Liver (tissue), 9 donors: ENCODE results near the gene BRIP1. TPM values are rescaled to one million over a fixed set of nuclear protein-coding genes. Genes with fewer than 3 reads are reported as not detected.

Experiments used
- DNase-seq: peaks from one replicate; pipeline ENCODE4 v3.0.0-alpha.2; 2017; ENCODE audit warnings: low spot score
- H3K27ac ChIP-seq, 2 donors: one replicate each; pipeline ENCODE4 v1.7.0; 2013; ENCODE audit warnings: inconsistent platforms in 2 of 2, low read length in 2 of 2, control low read depth in 1 of 2, low read depth in 1 of 2, mild to moderate bottlenecking in 1 of 2
- H3K27me3 ChIP-seq, 4 donors: one replicate each; pipeline versions ENCODE4 v1.6.1 to v1.7.0; 2013; ENCODE audit warnings: low read length in 3 of 4, inconsistent platforms in 1 of 4, mild to moderate bottlenecking in 1 of 4, moderate library complexity in 1 of 4; ENCODE audit not compliant: control insufficient read depth in 4 of 4, insufficient read depth in 4 of 4
- H3K36me3 ChIP-seq, 4 donors: one replicate each; pipeline versions ENCODE4 v1.6.1 to v1.7.0; 2013; ENCODE audit warnings: low read length in 3 of 4, mild to moderate bottlenecking in 3 of 4, low read depth in 1 of 4, moderate library complexity in 1 of 4; ENCODE audit not compliant: control insufficient read depth in 4 of 4, insufficient read depth in 3 of 4
- H3K4me1 ChIP-seq, 4 donors: one replicate each; pipeline versions ENCODE4 v1.6.1 to v1.7.0; 2013; ENCODE audit warnings: low read length in 3 of 4, mild to moderate bottlenecking in 3 of 4, moderate library complexity in 1 of 4; ENCODE audit not compliant: control insufficient read depth in 4 of 4, insufficient read depth in 4 of 4
- H3K4me3 ChIP-seq, 3 donors: one replicate each; pipeline versions ENCODE4 v1.6.1 to v1.7.0; 2013; ENCODE audit warnings: low read length in 3 of 3, control low read depth in 1 of 3, low read depth in 1 of 3, mild to moderate bottlenecking in 1 of 3
- H3K9ac ChIP-seq, 2 donors: one replicate each; pipeline ENCODE4 v1.7.0; 2013; ENCODE audit warnings: low read length in 2 of 2, mild to moderate bottlenecking in 2 of 2, moderate library complexity in 2 of 2, control low read depth in 1 of 2, low read depth in 1 of 2
- H3K9me3 ChIP-seq, 4 donors: one replicate each; pipeline versions ENCODE4 v1.6.1 to v1.7.0; 2013; ENCODE audit warnings: low read length in 3 of 4; ENCODE audit not compliant: control insufficient read depth in 4 of 4
- ATF3 ChIP-seq: IDR thresholded peaks from 2 replicates; pipeline ENCODE4 v1.6.1; 2016; ENCODE audit warnings: antibody characterized with exemption
- CTCF ChIP-seq: fragments of 150-350 bp; IDR thresholded peaks from 2 replicates; pipeline ENCODE4 v1.5.1; 2017; ENCODE audit warnings: improper control_type of control experiment, low read depth, low read length; ENCODE audit not compliant: missing input control
- EGR1 ChIP-seq, 2 donors: IDR thresholded peaks; 2 replicates each; pipeline ENCODE4 v1.6.1; 2016 to 2018; ENCODE audit warnings: antibody characterized with exemption in 2 of 2, low read depth in 2 of 2
- FOXA1 ChIP-seq: IDR thresholded peaks from 2 replicates; pipeline ENCODE4 v1.6.1; 2016; ENCODE audit warnings: antibody characterized with exemption
- GABPA ChIP-seq, 2 donors: IDR thresholded peaks in 1 of 2; conservative IDR thresholded peaks in 1 of 2; 2 replicates each; pipeline ENCODE4 v1.6.1; 2016; ENCODE audit warnings: antibody characterized with exemption in 2 of 2, mild to moderate bottlenecking in 1 of 2, moderate library complexity in 1 of 2
- HNF4A ChIP-seq, 2 donors: conservative IDR thresholded peaks; 2 replicates each; pipeline ENCODE4 v1.6.1; 2016; ENCODE audit warnings: antibody characterized with exemption in 2 of 2, mild to moderate bottlenecking in 2 of 2
- HNF4G ChIP-seq: IDR thresholded peaks from 2 replicates; pipeline ENCODE4 v1.6.1; 2016; ENCODE audit warnings: antibody characterized with exemption
- JUND ChIP-seq, 2 donors: IDR thresholded peaks; 2 replicates each; pipeline ENCODE4 v1.6.1; 2016; ENCODE audit warnings: antibody characterized with exemption in 2 of 2
- MAX ChIP-seq: IDR thresholded peaks from 2 replicates; pipeline ENCODE4 v1.6.1; 2016; ENCODE audit warnings: antibody characterized with exemption
- NR2F2 ChIP-seq: IDR thresholded peaks from 2 replicates; pipeline ENCODE4 v1.6.1; 2016; ENCODE audit warnings: antibody characterized with exemption
- RAD21 ChIP-seq, 2 donors: IDR thresholded peaks; 2 replicates each; pipeline ENCODE4 v1.6.1; 2016; ENCODE audit warnings: antibody characterized with exemption in 2 of 2, mild to moderate bottlenecking in 2 of 2
- SP1 ChIP-seq: IDR thresholded peaks from 2 replicates; pipeline ENCODE4 v1.6.1; 2018; ENCODE audit warnings: antibody characterized with exemption, mild to moderate bottlenecking
- TAF1 ChIP-seq: conservative IDR thresholded peaks from 2 replicates; pipeline ENCODE4 v1.6.1; 2016; ENCODE audit warnings: antibody characterized with exemption, mild to moderate bottlenecking
- YY1 ChIP-seq: IDR thresholded peaks from 2 replicates; pipeline ENCODE4 v1.6.1; 2016; ENCODE audit warnings: antibody characterized with exemption, mild to moderate bottlenecking
- ZBTB33 ChIP-seq: IDR thresholded peaks from 2 replicates; pipeline ENCODE4 v1.6.1; 2016; ENCODE audit warnings: antibody characterized with exemption
- WGBS: extraction: QIAGEN DNeasy Blood & Tissue Kit; methylation state at CpG from one replicate; pipeline ENCODE4 v1.1.7; 2013; 5-methylcytosine and 5-hydroxymethylcytosine counted together
- polyA plus RNA-seq, 2 donors: library from polyadenylated mRNA; stranded (reverse) in 1 of 2; unstranded in 1 of 2; fragments of 200-250 nt in 1 of 2; fragments of >200 nt in 1 of 2; fragmentation: Nextera tagmentation in 1 of 2; extraction: Ambion mirVana in 1 of 2; gene quantifications; one replicate each; pipeline versions ENCODE4 v1.2.1 to v1.2.3, GENCODE V29; 2013 to 2015
- total RNA-seq, 2 donors: library from RNA; depleted of rRNA; stranded (reverse); fragments of >200 nt; gene quantifications; one replicate each; pipeline ENCODE4 v1.2.3, GENCODE V29; 2014
- donor health status: healthy.
- donor health status: healthy.
- donor health status: healthy.
- donor health status: healthy.
- donor health status: healthy.

BRIP1 gene
- total and polyA plus RNA-seq, 4 donors: 0.24 to 10.3 (median 0.90) TPM

- TF ChIP-seq ZBTB33: no peak
- TF ChIP-seq TAF1: no peak
- no peak for TF ChIP-seq RAD21 (IDR thresholded peaks at IDR 0.05)
Measured at GRCh38 chr17:61759362-61759761, 104.0 kb downstream of the BRIP1 start (continued).

- Histone ChIP-seq H3K9me3 (no peaks in the 10 kb centered on the region), H3K27ac (no peak overlapping the region), H3K36me3 (no peaks in the 10 kb centered on the region), H3K4me1 (no peaks in the 10 kb centered on the region), H3K4me3 (no peak overlapping the region), H3K9ac (no peak overlapping the region), H3K27me3 (no peaks in the 10 kb centered on the region)
- TF ChIP-seq ATF3 (no peak), ZBTB33 (no peak), JUND (IDR thresholded peaks at IDR 0.05) (no peak), NR2F2 (no peak), HNF4G (no peak), TAF1 (no peak), RAD21 (IDR thresholded peaks at IDR 0.05) (no peak), FOXA1 (no peak), HNF4A (conservative IDR thresholded peaks at IDR 0.05) (no peak), MAX (no peak), GABPA (IDR thresholded peaks at IDR 0.05 in 1 of 2, conservative IDR thresholded peaks at IDR 0.05 in 1 of 2) (no peak), EGR1 (IDR thresholded peaks at IDR 0.05; ENCODE audit: low read depth in 2 of 2) (no peak)
- DNase-seq: no peak
- WGBS: 97% methylated on average over 2 of the region's 2 CpGs
Measured at GRCh38 chr17:61758430-61758829, 104.9 kb downstream of the BRIP1 start.

- DNase-seq: no peak
- Histone ChIP-seq H3K36me3 (no peaks in the 10 kb centered on the region), H3K27me3 (no peaks in the 10 kb centered on the region), H3K9me3 (no peaks in the 10 kb centered on the region), H3K4me3 (no peak overlapping the region), H3K27ac (no peak overlapping the region), H3K9ac (no peak overlapping the region), H3K4me1 (no peaks in the 10 kb centered on the region)
- TF ChIP-seq RAD21 (IDR thresholded peaks at IDR 0.05) (no peak), EGR1 (IDR thresholded peaks at IDR 0.05; ENCODE audit: low read depth in 2 of 2) (no peak), ATF3 (no peak), SP1 (no peak), JUND (IDR thresholded peaks at IDR 0.05) (no peak), FOXA1 (no peak), ZBTB33 (no peak), YY1 (no peak), GABPA (IDR thresholded peaks at IDR 0.05 in 1 of 2, conservative IDR thresholded peaks at IDR 0.05 in 1 of 2) (no peak), CTCF (no peak), TAF1 (no peak)
Measured at GRCh38 chr17:61757168-61757567, 106.2 kb downstream of the BRIP1 start.
